Measurements from ENCODE around the gene SERPINA7. TPM values are rescaled to one million over a fixed set of nuclear protein-coding genes. Genes with fewer than 3 reads are reported as not detected.
"Not testable (repeated sequence)": the region's sequence is repeated elsewhere in the genome, so short reads cannot be mapped to it uniquely, and the experiment has no call there.

Gene SERPINA7
- total RNA-seq, 2 donors from 2014 or later = not detected

DNA sequence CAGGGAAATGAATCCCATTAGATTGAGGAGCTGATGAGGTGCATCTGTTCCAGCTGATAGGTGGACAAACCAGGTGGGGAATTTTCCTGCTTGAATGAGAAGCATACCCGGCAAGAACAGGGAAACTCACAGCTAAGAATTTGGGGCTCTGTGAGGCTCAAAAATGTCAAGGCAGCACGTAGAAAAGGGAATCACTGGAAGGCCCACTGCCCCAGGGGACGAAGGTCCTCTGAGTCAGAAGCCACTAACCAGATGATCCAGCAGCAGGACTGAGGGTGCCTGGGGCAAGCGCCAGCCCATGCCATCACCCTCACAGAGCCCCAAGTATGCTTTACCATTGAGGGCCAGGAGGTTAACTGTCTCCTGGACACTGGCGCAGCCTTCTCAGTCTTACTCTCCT is 37.9 kb downstream of the SERPINA7 start:
- H3K27me3 Mint-ChIP-seq; H3K27ac Mint-ChIP-seq; ATAC-seq (replicated peaks); H3K4me3 Mint-ChIP-seq; H3K36me3 Mint-ChIP-seq (ENCODE audit: low read depth); H3K4me1 Mint-ChIP-seq; H3K9me3 Mint-ChIP-seq: not testable (repeated sequence)

DNA sequence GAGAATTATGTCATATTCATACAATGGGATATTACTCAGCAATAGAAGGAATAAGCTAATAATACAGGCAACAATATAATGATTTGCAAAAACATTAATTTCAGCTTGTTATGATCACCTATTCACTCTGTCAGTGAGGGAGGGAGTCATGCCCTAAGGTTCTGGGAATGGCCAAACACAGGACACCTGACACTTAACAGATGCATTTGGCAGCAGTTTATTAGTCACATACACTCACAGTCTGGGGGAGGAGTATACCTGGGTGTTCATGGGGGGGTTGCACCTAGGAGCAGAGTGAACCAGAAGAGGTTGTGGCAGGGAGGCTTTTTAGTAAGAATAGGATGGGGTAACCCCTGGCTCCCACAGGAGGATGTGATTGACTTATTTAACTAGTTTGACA is 38.3 kb downstream of the SERPINA7 start:
- ATAC-seq (replicated peaks) = no peak
- Mint-ChIP-seq H3K27me3 (no peaks in the 10 kb centered on the region), H3K4me3 (no peak overlapping the region), H3K36me3 (ENCODE audit: low read depth) (no peaks in the 10 kb centered on the region), H3K9me3 (peaks cover 4% of the 10 kb centered on the region), H3K4me1 (no peaks in the 10 kb centered on the region), H3K27ac (no peak overlapping the region)

GRCh38 chrX:105999294-105999693 is 39.2 kb downstream of the SERPINA7 start:
- Mint-ChIP-seq H3K36me3 (ENCODE audit: low read depth) (no peaks in the 10 kb centered on the region), H3K9me3 (peaks cover under 1% of the 10 kb centered on the region), H3K4me3 (no peak overlapping the region), H3K4me1 (no peaks in the 10 kb centered on the region), H3K27me3 (no peaks in the 10 kb centered on the region), H3K27ac (no peak overlapping the region)
- ATAC-seq (replicated peaks) = no peak

DNA sequence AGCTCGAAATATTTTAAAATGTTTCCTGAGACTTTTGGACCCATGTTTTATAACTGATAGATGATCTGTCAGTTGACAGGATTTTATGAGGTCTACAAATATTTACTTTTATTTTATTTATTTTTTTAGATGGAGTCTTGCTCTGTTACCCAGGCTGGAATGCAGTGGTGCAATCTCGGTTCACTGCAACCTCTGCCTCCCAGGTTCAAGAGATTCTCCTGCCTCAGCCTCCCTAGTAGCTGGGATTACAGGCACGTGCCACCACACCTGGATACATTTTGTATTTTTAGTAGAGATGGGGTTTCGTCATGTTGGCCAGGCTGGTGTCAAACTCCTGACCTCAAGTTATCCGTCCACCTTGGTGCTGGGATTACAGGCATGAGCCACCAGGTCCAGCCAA is 50.0 kb downstream of the SERPINA7 start:
- not testable (repeated sequence) for H3K4me3 Mint-ChIP-seq; H3K27ac Mint-ChIP-seq; H3K9me3 Mint-ChIP-seq; H3K36me3 Mint-ChIP-seq (ENCODE audit: low read depth); ATAC-seq (replicated peaks); H3K4me1 Mint-ChIP-seq; H3K27me3 Mint-ChIP-seq

Other genes with a start within 250 kb of the SERPINA7 start
- not detected for gene NRK, start 216.2 kb downstream of the SERPINA7 start, total RNA-seq
- gene PWWP3B, start 129.6 kb upstream of the SERPINA7 start, total RNA-seq = not detected

Measured in activated T-helper 17 cell treated with anti-CD3 and anti-CD28 coated beads, Interleukin-2, amount 50 U/mL, for 72 hours (primary cell).